ENCODE data around the gene CAMK1D.

The CAMK1D gene

DNA sequence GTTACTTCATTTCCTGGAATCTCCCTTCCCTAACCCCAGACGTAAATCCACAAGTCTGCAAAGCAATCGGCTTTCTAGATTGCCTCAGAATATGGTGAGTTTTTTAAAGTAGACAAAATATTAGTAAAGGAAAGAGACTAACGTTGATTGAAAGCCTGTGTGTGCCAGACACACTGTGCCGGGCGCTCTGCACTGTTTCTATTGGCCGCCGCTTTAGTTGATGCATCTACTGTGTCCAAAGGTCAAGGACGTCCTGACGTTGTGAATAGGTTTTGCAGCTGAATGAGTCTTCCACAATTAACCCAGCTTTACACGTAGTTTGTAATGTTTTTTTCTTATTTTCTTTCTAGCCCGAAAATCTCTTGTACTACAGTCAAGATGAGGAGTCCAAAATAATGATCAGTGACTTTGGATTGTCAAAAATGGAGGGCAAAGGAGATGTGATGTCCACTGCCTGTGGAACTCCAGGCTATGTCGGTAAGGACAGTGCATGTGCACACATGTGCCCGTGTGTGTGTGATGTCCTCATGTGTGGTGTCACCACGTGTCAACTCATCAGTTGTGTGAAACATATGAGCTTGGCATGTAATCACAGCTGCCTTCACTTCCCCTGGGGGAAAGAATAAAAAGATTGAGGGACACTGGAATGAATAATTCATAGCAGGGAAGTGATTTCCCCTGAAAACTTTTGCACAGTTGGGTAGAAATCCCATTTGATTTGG is 420.1 kb downstream of the CAMK1D start:
- DNase-seq (ENCODE audit: low spot score): no peak

- DNase-seq (ENCODE audit: low spot score): no peak
These were observed 422.8 kb downstream of the CAMK1D start for GRCh38 chr10:12771981-12772760.

DNA sequence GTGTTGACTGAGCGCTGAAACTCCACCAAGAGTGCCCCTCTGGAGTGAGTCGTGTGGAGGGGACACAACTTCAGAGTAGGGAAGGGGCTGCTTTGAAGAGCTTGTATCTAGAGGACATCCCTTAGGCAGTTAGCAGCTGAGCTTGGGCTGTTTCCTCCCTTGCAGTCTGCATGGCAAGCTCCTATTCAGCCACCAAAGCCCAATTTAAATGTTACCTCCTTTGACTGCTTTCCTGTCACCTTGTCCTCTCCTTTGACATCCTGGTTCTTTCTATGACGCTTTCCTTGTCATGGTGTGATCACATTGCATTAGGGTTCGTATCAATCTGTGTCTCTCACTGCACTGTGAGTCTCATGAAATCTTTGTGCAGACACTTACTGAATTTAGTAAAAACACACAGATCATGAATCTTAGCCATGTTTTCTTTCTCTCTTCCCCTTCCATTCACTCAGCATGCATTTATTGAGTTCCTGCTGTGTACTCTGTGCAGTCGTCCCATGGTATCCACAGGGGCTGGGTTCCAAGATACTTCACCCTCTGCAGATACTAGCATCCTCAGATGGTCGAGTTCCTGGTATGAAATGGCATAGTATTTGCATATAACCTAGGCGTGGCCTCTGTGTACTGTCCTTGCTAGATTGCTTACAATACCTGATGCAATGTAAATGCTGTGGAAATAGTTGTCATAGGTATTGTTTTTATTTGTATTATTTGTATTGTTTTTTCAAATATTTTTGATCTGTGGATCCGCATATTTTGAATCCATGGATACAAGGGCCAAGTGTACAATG is 423.6 kb downstream of the CAMK1D start:
- no peak for DNase-seq (ENCODE audit: low spot score)

DNA sequence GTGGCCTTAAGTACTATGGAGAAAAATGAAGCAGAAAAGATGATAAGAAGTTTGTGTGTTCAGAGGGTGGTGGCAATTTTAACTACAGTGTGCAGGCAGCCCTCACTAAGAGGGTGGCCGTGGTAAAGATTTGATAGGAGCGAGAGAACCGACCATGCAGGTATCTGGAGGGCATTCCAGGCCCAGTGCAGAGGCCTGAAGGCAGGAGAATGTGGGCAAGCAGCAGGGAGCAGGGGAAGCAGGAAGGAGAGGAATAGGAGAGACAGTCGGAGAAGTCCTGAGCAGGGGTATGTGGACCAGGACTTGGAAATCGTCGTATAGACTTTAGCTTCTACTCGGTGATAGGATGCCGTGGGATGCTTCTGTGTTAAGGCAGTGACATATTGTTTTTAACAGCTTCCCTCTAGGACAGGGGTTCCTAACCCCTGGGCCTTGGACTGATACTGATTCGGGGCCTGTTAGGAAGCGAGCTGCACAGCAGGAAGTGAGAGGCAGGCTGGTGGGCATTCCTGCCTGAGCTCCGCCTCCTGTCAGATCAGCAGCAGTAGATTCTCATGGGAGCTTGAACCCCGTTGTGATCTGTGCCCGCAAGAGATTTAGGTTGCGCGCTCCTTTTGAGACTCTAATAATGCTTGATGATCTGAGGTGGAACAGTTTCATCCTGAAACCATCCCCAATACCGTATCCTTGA is 425.0 kb downstream of the CAMK1D start:
- no peak for DNase-seq (ENCODE audit: low spot score)

GRCh38 chr10:12777840-12778585 is 428.7 kb downstream of the CAMK1D start:
- no peak for DNase-seq (ENCODE audit: low spot score)

GRCh38 chr10:12780634-12781601 is 431.6 kb downstream of the CAMK1D start:
- no peak for DNase-seq (ENCODE audit: low spot score)

- DNase-seq (ENCODE audit: low spot score): no peak
These were observed 432.6 kb downstream of the CAMK1D start for GRCh38 chr10:12781976-12782375.

- DNase-seq (ENCODE audit: low spot score): peak; percentile 78
These were observed 433.2 kb downstream of the CAMK1D start for GRCh38 chr10:12782537-12782936.

DNA sequence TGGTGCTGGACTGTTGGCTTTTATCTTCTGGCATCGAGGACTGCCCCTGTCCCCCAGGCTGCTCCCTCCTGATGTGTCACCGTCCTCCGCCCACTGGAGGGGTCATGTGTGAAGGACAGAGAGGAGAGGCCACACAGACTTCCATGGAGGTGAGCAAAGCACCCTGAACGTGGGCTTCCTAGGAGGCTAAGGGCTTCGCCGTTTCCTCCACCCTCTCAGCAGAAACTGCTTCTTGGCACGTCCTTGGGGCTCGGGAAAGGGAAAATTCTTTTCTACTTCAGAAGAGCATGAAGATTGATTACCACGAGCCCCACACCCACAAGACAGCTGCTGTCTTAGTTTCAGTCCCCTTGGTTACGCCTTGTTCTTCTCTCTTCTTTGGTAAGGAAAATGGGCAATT is 433.9 kb downstream of the CAMK1D start:
- no peak for DNase-seq (ENCODE audit: low spot score)

DNA sequence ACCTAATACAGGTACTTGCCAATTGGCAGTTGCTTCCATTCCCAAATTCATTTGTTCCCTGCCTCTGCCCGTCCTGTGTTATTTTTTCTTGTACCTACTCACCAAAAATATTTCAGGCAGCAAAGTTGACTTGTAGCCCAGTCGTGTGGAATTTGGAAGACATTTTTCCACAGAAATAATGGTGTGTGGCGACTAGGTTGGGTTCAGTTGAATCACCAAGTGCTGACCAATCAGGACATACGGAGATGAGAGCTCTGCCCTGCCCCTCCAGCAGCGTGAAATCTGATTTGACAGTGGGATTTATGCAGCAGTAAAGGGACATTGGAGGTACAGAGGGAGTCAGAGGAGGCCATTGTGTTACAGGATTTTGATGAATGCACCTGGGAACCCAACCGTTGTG is 435.3 kb downstream of the CAMK1D start:
- DNase-seq (ENCODE audit: low spot score): no peak

GRCh38 chr10:12785415-12785831 is 436.1 kb downstream of the CAMK1D start:
- no peak for DNase-seq (ENCODE audit: low spot score)

DNA sequence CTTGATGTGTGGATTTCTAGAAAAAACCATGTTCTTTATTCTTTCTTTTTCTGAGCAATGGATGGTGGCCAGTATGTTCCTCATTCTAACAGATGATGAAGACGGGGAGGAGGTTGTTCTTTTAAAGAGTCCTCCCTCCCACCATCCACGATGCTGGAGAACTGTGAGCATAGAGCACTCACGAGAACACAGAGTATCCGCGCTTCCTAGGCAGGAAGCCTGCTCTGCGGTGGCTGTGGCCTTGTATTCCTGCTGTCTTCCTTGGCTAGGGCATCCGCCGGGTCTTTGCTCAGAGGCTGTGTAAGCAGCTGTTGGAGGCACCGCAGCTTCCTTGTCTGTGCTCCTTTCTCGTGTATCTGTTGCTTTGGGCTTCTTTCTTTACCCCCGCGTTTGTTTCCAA is 437.9 kb downstream of the CAMK1D start:
- no peak for DNase-seq (ENCODE audit: low spot score)

- DNase-seq (ENCODE audit: low spot score): no peak
These were observed 438.9 kb downstream of the CAMK1D start for GRCh38 chr10:12788277-12788676.

- no peak for DNase-seq (ENCODE audit: low spot score)
These were observed 440.9 kb downstream of the CAMK1D start for GRCh38 chr10:12790270-12790669.

GRCh38 chr10:12791728-12792127 is 442.4 kb downstream of the CAMK1D start:
- no peak for DNase-seq (ENCODE audit: low spot score)

DNA sequence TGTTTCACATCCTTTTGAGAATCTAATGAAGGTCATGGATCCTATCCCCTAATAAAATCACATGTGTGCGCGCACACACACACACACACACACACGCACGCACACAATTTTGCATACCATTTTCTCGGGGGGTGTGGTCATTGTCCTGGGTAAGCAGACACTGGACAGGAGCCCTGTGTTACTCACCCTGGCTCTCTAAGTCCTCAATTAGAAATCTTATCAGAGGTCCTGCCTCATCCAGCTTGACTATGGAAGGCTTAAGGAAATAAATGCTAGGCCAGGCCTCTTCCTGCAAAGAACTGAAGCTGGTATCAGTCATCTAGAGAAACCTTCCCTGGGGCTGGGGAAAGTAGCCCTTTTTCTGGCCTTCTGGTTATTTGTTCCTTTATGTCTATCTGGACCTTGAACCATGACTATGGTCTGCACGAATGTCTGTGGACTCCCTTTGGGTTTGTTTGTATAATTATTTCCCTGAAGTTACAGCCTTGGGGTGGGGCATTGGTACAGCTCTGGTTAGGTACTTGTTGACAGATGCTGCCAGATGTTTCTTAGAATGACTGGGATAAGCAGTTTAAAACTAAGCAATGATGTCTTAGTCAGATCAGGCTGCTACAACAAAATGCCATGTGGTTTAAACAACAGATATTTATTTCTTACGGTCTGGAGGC is 443.7 kb downstream of the CAMK1D start:
- DNase-seq (ENCODE audit: low spot score): no peak

DNA sequence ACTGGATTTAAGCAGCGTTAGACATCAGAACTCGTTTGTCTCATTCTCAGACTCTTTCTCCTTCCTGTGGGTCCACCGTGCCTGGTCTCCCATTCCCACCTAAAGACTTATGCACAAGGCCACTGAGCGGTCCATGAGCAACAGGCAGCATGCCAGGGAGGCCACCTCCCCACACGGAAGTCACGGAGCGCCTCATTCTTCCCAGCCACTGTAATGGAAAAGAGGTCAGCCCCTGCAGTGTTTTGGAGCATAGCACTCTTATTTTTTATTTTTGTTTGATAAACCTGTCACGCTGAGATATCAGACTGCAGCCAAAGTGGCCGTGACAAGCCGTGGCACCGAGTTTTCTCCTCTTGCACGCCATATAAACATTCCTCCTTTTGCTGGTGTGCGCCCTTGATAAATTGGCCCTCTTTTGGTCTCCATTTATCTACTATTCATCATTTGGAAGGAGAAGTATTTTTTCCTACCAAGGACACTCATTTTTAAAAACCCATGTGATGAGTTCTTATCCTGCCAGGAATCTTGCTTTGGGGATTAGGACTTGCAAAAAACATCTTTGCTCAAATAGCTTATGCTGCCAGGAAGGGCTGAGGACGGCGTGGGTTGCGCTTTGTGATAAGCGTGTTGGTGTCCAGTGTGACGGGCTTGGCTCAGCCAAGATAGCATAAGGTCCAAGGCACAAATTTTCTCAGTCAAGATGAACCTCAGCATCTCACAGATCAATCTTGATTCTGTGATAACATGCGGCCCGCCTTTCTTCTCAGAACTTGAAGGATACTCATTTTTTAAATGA is 446.2 kb downstream of the CAMK1D start:
- DNase-seq (ENCODE audit: low spot score): no peak

DNA sequence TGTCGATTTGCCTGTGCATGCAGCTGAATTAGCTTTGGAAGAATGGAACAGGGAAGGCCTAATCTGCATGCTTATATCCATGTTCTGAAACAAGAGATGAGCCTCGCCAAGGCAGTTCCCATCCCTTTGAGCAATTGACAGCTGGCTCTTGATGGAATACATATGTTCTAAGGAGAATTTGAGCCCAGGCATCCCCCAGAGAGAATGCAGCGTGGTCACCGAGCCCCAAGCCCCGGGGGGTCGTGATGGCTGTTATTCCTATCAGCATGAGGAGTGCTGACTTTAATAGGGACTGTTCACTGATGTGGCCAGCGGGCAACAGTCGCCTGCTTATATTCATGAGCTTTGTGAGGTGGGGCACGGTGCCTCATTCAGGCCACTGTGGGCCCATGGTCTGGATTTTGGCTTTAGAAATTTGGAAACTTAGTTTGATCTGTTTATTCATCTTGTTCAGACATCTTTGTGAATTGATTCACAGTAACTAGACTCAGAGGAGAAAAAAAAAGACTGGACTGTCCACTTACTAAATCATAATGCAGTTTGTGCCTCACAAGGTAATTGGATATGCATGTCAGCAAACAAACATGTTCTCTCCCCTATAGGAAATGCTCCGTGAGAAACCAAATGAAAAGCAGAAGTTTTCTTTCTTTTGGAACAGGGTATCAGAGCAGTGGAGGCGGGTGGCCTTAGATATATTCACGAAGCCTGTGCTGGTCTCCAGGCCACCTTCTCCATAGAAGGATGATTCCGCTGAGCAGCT is 447.2 kb downstream of the CAMK1D start:
- no peak for DNase-seq (ENCODE audit: low spot score)

Data from RKO (cell line).